ENCODE results near the gene RNF208.

Gene RNF208

DNA sequence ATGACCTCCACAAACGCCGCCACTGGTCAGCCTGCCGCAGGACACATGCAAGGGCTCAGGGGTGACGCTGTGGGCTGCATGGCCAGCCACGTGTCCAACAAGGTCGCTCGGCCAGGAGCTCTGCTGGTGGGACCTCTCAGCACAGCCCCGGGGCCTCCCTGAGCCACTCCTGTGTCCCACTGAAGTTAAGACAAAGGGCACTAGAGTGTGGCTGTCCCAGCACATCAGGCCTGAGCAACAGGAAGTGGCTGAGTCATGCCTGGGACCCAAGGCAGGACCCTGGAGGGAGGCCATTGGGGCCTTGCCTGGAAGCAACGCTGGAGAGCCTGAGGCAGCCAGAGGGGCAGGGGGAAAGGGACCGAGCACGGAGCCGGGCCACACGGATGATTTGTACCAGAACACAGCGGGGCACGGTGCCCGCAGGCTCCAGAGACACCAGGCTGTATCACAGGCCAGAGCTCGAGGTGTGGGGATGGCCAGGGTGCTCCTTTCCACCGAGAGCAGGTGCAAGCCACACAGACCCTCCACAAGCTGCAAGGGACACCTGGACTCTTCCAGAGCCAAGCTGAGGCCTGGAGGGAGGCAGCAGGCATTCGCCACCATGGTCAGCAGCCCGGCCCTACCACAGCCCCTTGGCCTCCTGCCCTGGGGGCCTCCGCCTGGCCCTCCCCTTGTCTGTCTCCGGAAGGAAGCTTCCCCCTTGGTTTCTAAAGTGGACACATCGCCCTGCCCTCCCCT, 43.7 kb downstream of the RNF208 start:
- Mint-ChIP-seq H3K36me3 (peaks cover 18% of the 10 kb centered on the region), H3K9me3 (no peaks in the 10 kb centered on the region), H3K4me3 (no peak overlapping the region), H3K4me1 (peaks cover 13% of the 10 kb centered on the region), H3K27ac (no peak overlapping the region)
- no peak for ATAC-seq
- no peak for DNase-seq (ENCODE audit: low spot score in 2 of 2)

DNA sequence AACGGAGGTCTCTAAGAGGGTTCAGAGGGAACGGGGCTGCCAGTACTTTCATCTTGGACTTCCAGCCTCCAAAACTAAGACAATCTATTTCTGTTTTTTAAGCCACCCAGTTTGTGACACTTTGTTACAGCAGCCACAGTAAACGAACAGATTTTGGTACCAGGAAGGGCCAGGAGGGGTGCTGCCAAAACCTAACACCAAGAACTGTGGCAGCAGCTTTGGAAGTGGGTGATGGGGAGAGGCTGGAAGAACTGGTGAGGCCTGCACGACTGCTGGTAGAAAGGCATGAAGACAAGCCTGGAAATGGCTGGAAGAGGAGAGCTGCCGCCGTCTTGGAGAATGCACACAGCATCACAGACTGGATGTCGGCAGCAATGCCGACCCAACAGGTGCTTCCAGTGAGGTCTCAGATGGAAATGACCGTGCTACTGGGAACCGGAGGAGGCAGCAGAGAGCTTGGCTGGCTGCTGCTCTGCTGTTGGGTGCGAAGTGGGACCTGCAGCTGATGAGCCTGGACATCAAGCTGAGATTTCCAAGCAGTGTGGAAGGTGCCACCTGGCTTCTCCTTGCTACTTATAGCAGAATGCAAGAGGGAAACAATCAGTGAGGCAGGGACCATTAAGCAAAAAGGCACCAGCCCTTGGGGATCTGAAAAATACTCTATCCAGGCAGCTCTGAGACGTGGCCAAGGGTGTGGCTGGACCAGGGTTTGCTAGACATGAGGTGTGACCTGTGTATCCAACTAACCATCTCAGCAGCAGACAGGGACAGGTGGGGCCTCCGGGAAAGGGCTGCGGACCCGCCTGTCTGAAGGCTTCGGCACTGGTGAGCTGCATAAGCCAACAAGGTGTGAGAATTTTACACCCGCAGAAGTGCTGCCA, 45.5 kb downstream of the RNF208 start:
- no peaks in the 10 kb centered on the region for H3K9me3 Mint-ChIP-seq
- ATAC-seq (no peak), DNase-seq (ENCODE audit: low spot score in 2 of 2) (no peak)
- H3K36me3 Mint-ChIP-seq: no peaks in the 10 kb centered on the region
- H3K4me1 Mint-ChIP-seq: peaks cover 13% of the 10 kb centered on the region
- H3K4me3 Mint-ChIP-seq: no peak overlapping the region
- H3K27ac Mint-ChIP-seq: peak overlapping the region; percentile 34

DNA sequence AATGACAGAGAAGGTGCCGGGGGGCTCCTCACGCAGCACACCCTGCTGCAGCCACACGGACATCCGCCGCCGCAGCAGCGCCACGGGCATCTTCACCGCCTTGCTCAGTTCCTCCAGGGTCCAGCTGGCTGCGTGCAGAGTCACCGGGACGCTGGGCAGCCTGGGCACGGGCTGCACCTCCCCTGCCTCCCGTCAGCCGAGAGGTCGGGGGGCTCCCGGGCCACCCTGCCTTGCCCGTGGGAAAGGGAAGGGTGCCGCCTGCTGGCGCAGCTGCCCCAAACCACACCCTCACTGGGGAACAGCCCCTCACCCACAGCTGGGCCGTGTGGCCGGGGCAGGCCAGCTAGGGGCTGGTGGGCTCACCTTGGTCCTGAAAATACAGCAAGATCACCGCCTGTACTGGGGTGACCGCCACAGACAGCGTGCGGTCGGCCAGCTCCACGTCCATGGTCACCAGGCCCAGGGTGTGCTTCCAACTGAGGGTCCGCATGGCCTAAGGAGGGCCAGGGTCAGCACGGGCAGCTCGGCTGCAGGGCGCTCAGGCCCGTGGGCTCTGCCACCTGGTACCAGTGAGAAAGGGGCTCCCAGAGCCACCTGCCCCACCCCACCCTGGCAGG, 46.6 kb downstream of the RNF208 start:
- peaks cover 13% of the 10 kb centered on the region for H3K4me1 Mint-ChIP-seq
- ATAC-seq: no peak

DNA sequence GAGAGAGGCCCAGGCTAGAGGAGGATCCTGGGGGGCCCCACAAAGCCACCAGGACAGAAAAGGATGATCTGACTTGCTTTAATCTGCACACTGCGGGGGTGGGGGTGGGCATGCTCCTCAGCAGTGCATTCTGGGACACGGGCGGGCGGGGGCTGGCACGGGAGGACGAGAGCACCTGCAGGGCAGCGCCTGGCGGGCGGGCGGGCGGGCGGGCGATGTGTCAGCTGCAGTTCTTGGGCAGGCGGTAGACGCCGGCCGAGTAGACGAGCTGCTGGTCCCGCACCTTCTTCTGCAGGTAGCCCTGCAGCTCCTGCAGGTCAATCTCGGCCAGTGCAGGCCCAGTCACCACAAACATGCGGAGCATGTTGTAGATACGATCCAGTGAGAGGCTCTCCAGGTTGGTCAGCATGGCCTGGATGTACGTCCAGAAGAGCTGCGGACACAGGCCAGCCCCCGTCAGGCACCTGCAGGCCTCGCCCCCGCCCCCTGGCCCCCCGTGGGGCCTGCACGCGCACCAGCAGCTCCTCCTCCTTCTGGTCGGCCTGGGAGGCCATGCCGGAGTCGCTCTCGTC, 47.2 kb downstream of the RNF208 start:
- Mint-ChIP-seq H3K4me1 (peaks cover 13% of the 10 kb centered on the region), H3K4me3 (no peak overlapping the region), H3K36me3 (no peaks in the 10 kb centered on the region), H3K27ac (no peak overlapping the region), H3K9me3 (no peaks in the 10 kb centered on the region)
- DNase-seq (ENCODE audit: low spot score in 2 of 2) (no peak), ATAC-seq (no peak)

More for the DNA sequence above, 46.6 kb downstream of the RNF208 start:
- DNase-seq (ENCODE audit: low spot score in 2 of 2): no peak
- no peaks in the 10 kb centered on the region for H3K36me3 Mint-ChIP-seq
- H3K9me3 Mint-ChIP-seq: no peaks in the 10 kb centered on the region
- H3K4me3 Mint-ChIP-seq: no peak overlapping the region
- H3K27ac Mint-ChIP-seq: no peak overlapping the region

- Mint-ChIP-seq H3K9me3 (no peaks in the 10 kb centered on the region), H3K27ac (no peak overlapping the region), H3K36me3 (no peaks in the 10 kb centered on the region), H3K4me3 (no peak overlapping the region), H3K4me1 (peaks cover 8% of the 10 kb centered on the region)
- ATAC-seq (no peak), DNase-seq (ENCODE audit: low spot score in 2 of 2) (no peak)
These were observed 48.0 kb downstream of the RNF208 start for GRCh38 chr9:137173796-137174664.

DNA sequence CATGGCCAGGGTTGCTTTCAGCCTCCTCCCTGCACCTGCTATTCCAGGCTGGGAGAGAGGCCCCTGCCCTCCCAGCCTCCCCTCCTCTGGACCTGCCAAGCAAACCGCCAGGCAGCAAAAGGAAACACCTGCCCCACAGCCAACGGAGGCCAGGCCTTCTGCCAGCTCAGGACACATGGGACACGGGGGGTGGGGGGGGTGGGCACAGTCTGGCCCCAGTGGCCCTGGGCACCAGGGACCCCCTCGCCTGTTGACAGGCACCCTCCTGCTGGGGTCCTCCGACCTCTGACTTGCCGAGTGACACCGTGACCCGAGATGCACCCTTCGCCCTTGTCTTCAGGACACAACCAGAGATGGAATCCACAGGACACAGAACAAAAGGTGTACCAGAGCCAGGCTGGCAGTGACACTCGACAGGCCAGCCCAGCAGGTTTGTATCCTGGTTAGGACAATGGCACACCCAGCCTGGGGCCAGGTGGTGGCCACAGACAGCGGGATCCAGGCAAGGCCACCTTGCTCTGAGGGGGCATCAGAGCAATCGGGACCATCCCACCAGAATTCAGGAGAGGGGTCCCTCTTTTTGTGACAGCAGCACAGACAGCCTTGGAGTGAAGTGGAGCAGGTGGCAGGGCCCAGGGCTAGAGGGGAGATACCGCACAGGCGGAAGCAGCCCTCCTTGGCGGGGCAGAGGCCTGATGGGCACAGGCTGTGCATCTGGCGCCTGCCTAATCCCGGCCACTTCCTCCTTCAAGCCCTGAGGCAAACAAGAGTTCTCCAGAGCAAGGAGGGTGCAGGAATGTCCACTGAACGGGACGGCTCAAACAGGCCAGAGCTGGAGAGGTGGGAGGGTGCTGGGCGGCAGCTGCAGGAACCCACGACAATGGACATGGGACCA, 48.9 kb downstream of the RNF208 start:
- DNase-seq (ENCODE audit: low spot score in 2 of 2): no peak
- Mint-ChIP-seq H3K36me3 (no peaks in the 10 kb centered on the region), H3K27ac (no peak overlapping the region), H3K4me1 (peaks cover 8% of the 10 kb centered on the region), H3K4me3 (no peak overlapping the region), H3K9me3 (no peaks in the 10 kb centered on the region)
- ATAC-seq: no peak

DNA sequence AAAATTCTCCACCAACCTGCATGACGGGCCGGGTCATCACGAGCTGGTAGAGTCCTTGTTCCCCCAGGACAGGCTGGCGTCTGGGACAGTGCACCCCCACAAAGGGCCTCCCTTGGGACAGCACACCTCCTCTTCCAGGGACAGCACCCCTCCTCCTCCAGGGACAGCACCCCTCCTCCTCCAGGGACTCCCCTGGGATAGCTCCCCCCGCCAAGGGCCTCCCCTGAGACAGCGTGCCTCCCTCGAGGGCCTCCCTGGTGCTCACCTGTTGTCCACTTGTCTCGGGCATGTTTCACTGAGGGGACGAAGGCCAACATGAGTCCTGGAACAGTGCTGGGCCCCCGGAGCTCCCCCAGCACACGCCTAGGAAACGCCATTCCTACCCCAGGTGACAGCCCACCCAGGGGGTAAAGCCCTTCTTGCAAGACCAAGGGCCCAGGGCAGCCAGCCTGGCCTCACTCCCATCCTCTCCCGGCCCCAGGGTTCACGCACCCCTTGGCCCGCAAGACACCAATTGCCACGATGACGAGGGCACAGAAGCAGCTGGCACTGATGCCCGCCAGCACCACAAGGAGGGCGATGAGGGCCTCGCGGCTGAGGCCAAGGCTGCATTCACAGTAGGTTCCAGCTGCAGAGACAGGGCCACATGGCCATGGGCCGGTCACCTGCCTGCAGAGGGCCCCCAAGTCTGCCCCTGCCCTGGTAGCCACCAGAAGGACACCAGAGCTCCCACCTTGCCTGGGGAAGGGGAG, 50.7 kb downstream of the RNF208 start:
- no peak overlapping the region for H3K27ac Mint-ChIP-seq
- ATAC-seq (no peak), DNase-seq (ENCODE audit: low spot score in 2 of 2) (no peak)
- no peaks in the 10 kb centered on the region for H3K9me3 Mint-ChIP-seq
- no peaks in the 10 kb centered on the region for H3K36me3 Mint-ChIP-seq
- no peak overlapping the region for H3K4me3 Mint-ChIP-seq
- peaks cover 4% of the 10 kb centered on the region for H3K4me1 Mint-ChIP-seq

GRCh38 chr9:137170486-137171148, 51.4 kb downstream of the RNF208 start:
- no peak for ATAC-seq
- Mint-ChIP-seq H3K36me3 (no peaks in the 10 kb centered on the region), H3K27ac (no peak overlapping the region), H3K4me3 (no peak overlapping the region), H3K9me3 (no peaks in the 10 kb centered on the region), H3K4me1 (no peaks in the 10 kb centered on the region)
- no peak for DNase-seq (ENCODE audit: low spot score in 2 of 2)

Measured in stimulated activated effector memory CD8-positive, alpha-beta T cell treated with anti-CD3 and anti-CD28 coated beads, Interleukin-12 subunit alpha, Interleukin-12 subunit beta, amount 100 ng/mL, for 72 hours (primary cell).